HCT116 (cell line): Measurements from ENCODE around the gene CTIF. TPM values are rescaled to one million over a fixed set of nuclear protein-coding genes. Genes with fewer than 3 reads are reported as not detected.

Experiments
- ATAC-seq: fragments of 200-7000 bp; cut with Tn5 transposase; 2 replicates; pipeline ENCODE4 v1.9.1; 2020; ENCODE audit warnings: mild to moderate bottlenecking, moderate library complexity
- BruUV-seq: library from RNA; stranded (reverse); fragments of 400-500 nt; replicated peaks from 2 replicates; lab custom pipeline; 2021; lab: Mats Ljungman, UMichigan
- CTCF ChIA-PET: fragments of 300-600 bp; sonication (Branson Sonifier 250); formaldehyde crosslinking; loops from one replicate; lab custom pipeline; 2021; ENCODE audit warnings: antibody characterized with exemption; lab: Charles Lee
- POLR2A ChIA-PET: fragments of 300-600, 350-600 bp; sonication (Branson Sonifier 250); formaldehyde crosslinking; loops from one replicate; lab custom pipeline; 2021; ENCODE audit warnings: antibody characterized with exemption; lab: Charles Lee
- RAD21 ChIA-PET, 2 experiments: fragments of 300-600 bp; sonication (Branson Sonifier 250); formaldehyde crosslinking; loops; one replicate each; lab custom pipeline; 2023; ENCODE audit warnings: low total read pairs in 2 of 2; ENCODE audit not compliant: uncharacterized antibody in 2 of 2, unreplicated experiment in 2 of 2, low non-redundant PET in 1 of 2; lab: Charles Lee
- DNase-seq: peaks from one replicate; pipeline ENCODE4 v3.0.0-alpha.2; 2010; ENCODE audit warnings: low read depth, low spot score
- H2AFZ ChIP-seq: fragments of 200-600 bp; shearing (Covaris generic), sonication (generic); 2 replicates; pipeline ENCODE4 v1.6.1; 2017; ENCODE audit warnings: low read depth, mixed run types, mixed read lengths, antibody characterized with exemption, low read length; ENCODE audit not compliant: poor library complexity, severe bottlenecking
- H3K27ac ChIP-seq: 2 replicates; pipeline ENCODE4 v1.5.1; 2012; ENCODE audit warnings: low read depth, low read length
- H3K27me3 ChIP-seq: fragments of 200-600 bp; sonication (generic); 2 replicates; pipeline ENCODE4 v1.6.1; 2016; ENCODE audit warnings: mixed run types, low read length, mixed read lengths; ENCODE audit not compliant: insufficient read depth
- H3K36me3 ChIP-seq, 2 experiments: fragments of 200-500 bp in 1 of 2; fragments of 200-600 bp in 1 of 2; sonication (Bioruptor generic) in 1 of 2; sonication (generic) in 1 of 2; 2 replicates each; pipeline versions ENCODE4 v1.5.1 to v1.6.1; 2014 to 2016; ENCODE audit warnings: low read length in 2 of 2, inconsistent platforms in 1 of 2, mixed read lengths in 1 of 2, mixed run types in 1 of 2; ENCODE audit not compliant: insufficient read depth in 2 of 2, control insufficient read depth in 1 of 2
- H3K4me1 ChIP-seq, 2 experiments: fragments of 200-600 bp in 1 of 2; sonication (generic) in 1 of 2; 2 replicates each; pipeline versions ENCODE4 v1.5.1 to v1.6.1; 2012 to 2017; ENCODE audit warnings: low read length in 2 of 2, inconsistent platforms in 1 of 2, mild to moderate bottlenecking in 1 of 2, mixed read lengths in 1 of 2, mixed run types in 1 of 2, moderate library complexity in 1 of 2; ENCODE audit not compliant: insufficient read depth in 2 of 2, control insufficient read depth in 1 of 2
- H3K4me2 ChIP-seq: fragments of 200-600 bp; sonication (generic); 2 replicates; pipeline ENCODE4 v1.6.1; 2017; ENCODE audit warnings: mixed run types, low read length, mixed read lengths
- H3K4me3 ChIP-seq, 2 experiments: fragments of 200-600 bp in 1 of 2; sonication (generic) in 1 of 2; replicated peaks in 1 of 2; 2 replicates each; pipeline ENCODE4 v1.5.1; 2011 to 2016; ENCODE audit warnings: low read length in 2 of 2, control low read depth in 1 of 2, low read depth in 1 of 2, mild to moderate bottlenecking in 1 of 2, mixed read lengths in 1 of 2, mixed run types in 1 of 2
- H3K79me2 ChIP-seq: fragments of 200-600 bp; sonication (generic); 2 replicates; pipeline ENCODE4 v1.6.1; 2017; ENCODE audit warnings: mild to moderate bottlenecking, mixed run types, low read length, moderate library complexity, mixed read lengths; ENCODE audit not compliant: insufficient read depth
- H3K9ac ChIP-seq: fragments of 200-600 bp; sonication (generic); 2 replicates; pipeline ENCODE4 v1.6.1; 2016; ENCODE audit warnings: low read length, mixed read lengths
- H3K9me2 ChIP-seq: fragments of 200-600 bp; sonication (generic), shearing (Covaris generic); 2 replicates; pipeline ENCODE4 v1.6.1; 2017; ENCODE audit warnings: mixed run types, mild to moderate bottlenecking, moderate library complexity; ENCODE audit not compliant: insufficient read depth
- H3K9me3 ChIP-seq, 2 experiments: fragments of 200-500 bp in 1 of 2; fragments of 200-600 bp in 1 of 2; sonication (Bioruptor generic) in 1 of 2; sonication (generic) in 1 of 2; 2 replicates each; pipeline ENCODE4 v1.6.1; 2014 to 2017; ENCODE audit warnings: low read length in 2 of 2, mixed read lengths in 2 of 2, inconsistent platforms in 1 of 2, low read depth in 1 of 2, mild to moderate bottlenecking in 1 of 2, mixed run types in 1 of 2, moderate library complexity in 1 of 2; ENCODE audit not compliant: control insufficient read depth in 1 of 2, insufficient read depth in 1 of 2
- H4K20me1 ChIP-seq: fragments of 200-600 bp; sonication (generic), shearing (Covaris generic); 2 replicates; pipeline ENCODE4 v1.6.1; 2017; ENCODE audit warnings: mixed run types, mild to moderate bottlenecking, moderate library complexity; ENCODE audit not compliant: insufficient read depth
- CBX3 ChIP-seq: IDR thresholded peaks from 2 replicates; pipeline ENCODE4 v1.6.1; 2012; ENCODE audit warnings: low read depth
- JUND ChIP-seq: IDR thresholded peaks from 2 replicates; pipeline ENCODE4 v1.6.1; 2012
- RAD21 ChIP-seq: IDR thresholded peaks from 2 replicates; pipeline ENCODE4 v1.6.1; 2012; ENCODE audit warnings: low read depth, mild to moderate bottlenecking
- TCF7L2 ChIP-seq: IDR thresholded peaks from 2 replicates; pipeline ENCODE4 v1.7.0; 2011; ENCODE audit warnings: borderline replicate concordance, inconsistent platforms; ENCODE audit not compliant: insufficient read depth, insufficient read length; ENCODE audit errors: extremely low read depth
- intact Hi-C: fragments of 100-400 bp; cut with micrococcal nuclease; formaldehyde crosslinking; loops from 2 replicates; pipeline ENCODE4 v1.10.0; 2022
- total RNA-seq: library from RNA; stranded (reverse); gene quantifications from one replicate; pipeline ENCODE4 v1.2.1, GENCODE V29; 2021; ENCODE audit not compliant: unreplicated experiment
- TF ChIP-seq, protein P1 (sequence below), 3 experiments: fragments of 200-600 bp in 1 of 3; sonication (generic) in 1 of 3; IDR thresholded peaks in 2 of 3; conservative IDR thresholded peaks in 1 of 3; 2 replicates each; pipeline ENCODE4 v1.5.1; 2012 to 2017; ENCODE audit warnings: low read depth in 2 of 3, low read length in 2 of 3, antibody characterized with exemption in 1 of 3, borderline replicate concordance in 1 of 3, control low read depth in 1 of 3, mild to moderate bottlenecking in 1 of 3, mixed read lengths in 1 of 3, mixed run types in 1 of 3, moderate library complexity in 1 of 3; ENCODE audit not compliant: insufficient read depth in 1 of 3

CTIF gene
- total RNA-seq, 1 experiment from 2014 or later: 19.7 TPM

DNA sequence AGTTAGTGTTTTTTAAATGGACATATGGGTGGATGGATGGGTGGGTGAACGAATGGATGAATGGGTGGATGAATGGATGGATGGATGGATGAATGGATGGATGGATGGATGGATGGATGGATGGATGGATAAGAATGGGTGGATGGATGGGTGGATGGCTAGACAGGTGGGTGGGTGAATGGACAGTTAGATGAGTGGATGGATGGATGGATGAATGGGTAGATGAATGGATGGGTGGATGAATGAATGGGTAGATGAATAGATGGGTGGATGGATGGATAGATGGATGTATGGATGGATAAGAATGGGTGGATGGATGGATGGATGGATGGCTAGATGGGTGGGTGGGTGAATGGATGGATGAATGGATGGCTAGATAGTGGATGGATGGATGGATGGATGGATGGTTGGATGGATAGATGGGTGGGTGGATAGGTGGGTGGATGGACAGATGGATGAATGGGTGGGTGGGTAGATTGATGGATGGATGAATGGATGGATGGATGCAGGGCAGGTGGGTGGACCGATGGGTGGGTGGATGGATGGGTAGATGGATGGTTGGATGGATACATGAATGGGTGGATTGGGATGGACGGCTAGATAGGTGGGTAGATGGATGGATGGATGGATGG is 64.0 kb downstream of the CTIF start:
- no TSS peak for BruUV-seq

DNA sequence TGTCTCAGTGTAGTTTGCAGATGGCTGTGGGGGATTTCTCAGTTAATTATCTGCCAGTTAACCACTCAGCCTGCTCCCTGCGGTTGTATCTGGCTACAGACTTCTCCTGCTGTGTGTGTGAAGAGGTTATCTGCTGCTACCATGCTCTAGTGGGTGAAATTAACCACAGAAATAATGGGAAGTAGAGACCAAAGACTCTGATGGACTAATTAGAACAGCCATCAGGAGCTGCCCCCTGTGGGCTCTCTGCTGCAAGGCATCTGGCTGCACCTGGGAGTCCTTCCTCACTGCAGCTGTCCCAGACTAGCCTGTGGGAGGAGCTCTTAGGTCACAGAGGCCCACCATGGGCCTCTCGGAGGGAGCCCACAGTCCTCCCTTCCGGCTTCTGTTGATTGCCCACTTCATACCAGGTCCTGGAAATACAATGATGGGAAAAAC is 66.6 kb downstream of the CTIF start:
- H3K79me2 ChIP-seq: no peaks in the 10 kb centered on the region
- intact Hi-C loops: loop anchor here (1.0 kb wide), 1 partner anchor 129 kb away; no protein-coding TSS in a partner anchor
- H3K9me3 ChIP-seq: no peaks in the 10 kb centered on the region
- H3K9me2 ChIP-seq: no peaks in the 10 kb centered on the region
- DNase-seq (peak; percentile 29), ATAC-seq (peak; percentile 99)
- no TSS peak for BruUV-seq
- H3K4me3 ChIP-seq: no peak overlapping the region
- ChIA-PET POLR2A (no interaction called here), CTCF (interaction anchor here (0.7 to 2.3 kb wide), 8 partner anchors 10 to 130 kb away, joined by 3 to 13 read pairs (median 4); no protein-coding TSS in a partner anchor), RAD21 (no interaction called here)
- H3K4me2 ChIP-seq: no peak overlapping the region
- H3K4me1 ChIP-seq: no peaks in the 10 kb centered on the region; a peak in 1 of 4 replicates
- no peaks in the 10 kb centered on the region for H4K20me1 ChIP-seq
- no peak overlapping the region for H3K9ac ChIP-seq
- H3K27ac ChIP-seq: no peak overlapping the region
- TF ChIP-seq RAD21 (peak; percentile 82), JUND (no peak), TCF7L2 (no peak)
- TF ChIP-seq, protein P1, sequence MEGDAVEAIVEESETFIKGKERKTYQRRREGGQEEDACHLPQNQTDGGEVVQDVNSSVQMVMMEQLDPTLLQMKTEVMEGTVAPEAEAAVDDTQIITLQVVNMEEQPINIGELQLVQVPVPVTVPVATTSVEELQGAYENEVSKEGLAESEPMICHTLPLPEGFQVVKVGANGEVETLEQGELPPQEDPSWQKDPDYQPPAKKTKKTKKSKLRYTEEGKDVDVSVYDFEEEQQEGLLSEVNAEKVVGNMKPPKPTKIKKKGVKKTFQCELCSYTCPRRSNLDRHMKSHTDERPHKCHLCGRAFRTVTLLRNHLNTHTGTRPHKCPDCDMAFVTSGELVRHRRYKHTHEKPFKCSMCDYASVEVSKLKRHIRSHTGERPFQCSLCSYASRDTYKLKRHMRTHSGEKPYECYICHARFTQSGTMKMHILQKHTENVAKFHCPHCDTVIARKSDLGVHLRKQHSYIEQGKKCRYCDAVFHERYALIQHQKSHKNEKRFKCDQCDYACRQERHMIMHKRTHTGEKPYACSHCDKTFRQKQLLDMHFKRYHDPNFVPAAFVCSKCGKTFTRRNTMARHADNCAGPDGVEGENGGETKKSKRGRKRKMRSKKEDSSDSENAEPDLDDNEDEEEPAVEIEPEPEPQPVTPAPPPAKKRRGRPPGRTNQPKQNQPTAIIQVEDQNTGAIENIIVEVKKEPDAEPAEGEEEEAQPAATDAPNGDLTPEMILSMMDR (IDR thresholded peaks at IDR 0.05 in 2 of 3, conservative IDR thresholded peaks at IDR 0.05 in 1 of 3; ENCODE audit: borderline replicate concordance in 1 of 3, insufficient read depth in 1 of 3, low read depth in 2 of 3, low read length in 2 of 3): peak; percentile 61 to 95 (median 70)
- no peak overlapping the region for H2AFZ ChIP-seq
- no peaks in the 10 kb centered on the region for H3K36me3 ChIP-seq
- H3K27me3 ChIP-seq: no peaks in the 10 kb centered on the region

More for the DNA sequence above, 64.0 kb downstream of the CTIF start:
- H3K9me3 ChIP-seq: no peaks in the 10 kb centered on the region
- no peak overlapping the region for H3K4me2 ChIP-seq
- no peaks in the 10 kb centered on the region for H4K20me1 ChIP-seq
- no peak overlapping the region for H3K4me3 ChIP-seq
- H2AFZ ChIP-seq: no peak overlapping the region
- H3K79me2 ChIP-seq: no peaks in the 10 kb centered on the region
- H3K27ac ChIP-seq: no peak overlapping the region
- intact Hi-C loops: no loop called here
- ChIA-PET CTCF (no interaction called here), POLR2A (no interaction called here), RAD21 (no interaction called here)
- no peaks in the 10 kb centered on the region for H3K36me3 ChIP-seq
- no peaks in the 10 kb centered on the region for H3K9me2 ChIP-seq
- TF ChIP-seq CBX3: no peak
- ATAC-seq: no peak
- H3K4me1 ChIP-seq: no peaks in the 10 kb centered on the region
- DNase-seq: no peak
- H3K9ac ChIP-seq: no peak overlapping the region
- no peaks in the 10 kb centered on the region for H3K27me3 ChIP-seq
